ENCODE data around the gene AURKAIP1. TPM values are rescaled to one million over a fixed set of nuclear protein-coding genes. Genes with fewer than 3 reads are reported as not detected.

The AURKAIP1 gene
- total RNA-seq, 5 donors from 2014 or later (not counting 1 experiment from before 2014, with no cell fraction given): 58.8 to 91.7 (median 86.0) TPM

GRCh38 chr1:1381294-1381693 lies 6.3 kb upstream of the AURKAIP1 start:
- ChIA-PET CTCF (no interaction called here), POLR2A (no interaction called here)
- H3K27me3 ChIP-seq (replicated peaks in 1 of 2; ENCODE audit: control insufficient read depth in 2 of 2, extremely low read depth in 1 of 2, insufficient read depth in 2 of 2, low read length in 1 of 2): peaks cover 0 to 3% of the 10 kb centered on the region in 2 experiments
- peaks cover 5% of the 10 kb centered on the region for H3K36me3 Mint-ChIP-seq
- H3K27ac Mint-ChIP-seq: no peak overlapping the region
- H3K36me3 ChIP-seq (ENCODE audit: control insufficient read depth in 2 of 2, extremely low read depth in 1 of 2, insufficient read depth in 1 of 2, low read length in 1 of 2): peaks cover 10 to 11% of the 10 kb centered on the region in 2 donors
- no peaks in the 10 kb centered on the region for H3K4me1 Mint-ChIP-seq
- no peak overlapping the region for H3K27ac ChIP-seq (ENCODE audit: low read length)
- H3K4me3 ChIP-seq (ENCODE audit: control insufficient read depth in 1 of 2, extremely low read depth in 1 of 2, low read length in 1 of 2): no peak overlapping the region
- no peaks in the 10 kb centered on the region for H3K9me3 Mint-ChIP-seq
- no peak overlapping the region for H3K4me3 Mint-ChIP-seq
- no peaks in the 10 kb centered on the region for H3K9me3 ChIP-seq
- no peak for ATAC-seq (replicated peaks in 1 of 4)
- no peak for DNase-seq
- no peaks in the 10 kb centered on the region for H3K27me3 Mint-ChIP-seq
- WGBS (ENCODE audit: insufficient coverage): 78% methylated on average over 7 of the region's 8 CpGs
- peaks cover 0 to 3% of the 10 kb centered on the region in 2 experiments for H3K4me1 ChIP-seq (ENCODE audit: control insufficient read depth in 1 of 2, extremely low read depth in 1 of 2, insufficient read depth in 2 of 2, low read length in 2 of 2)

- Histone ChIP-seq H3K27ac (ENCODE audit: low read length) (no peak overlapping the region), H3K9me3 (no peaks in the 10 kb centered on the region), H3K27me3 (replicated peaks in 1 of 2; ENCODE audit: control insufficient read depth in 2 of 2, extremely low read depth in 1 of 2, insufficient read depth in 2 of 2, low read length in 1 of 2) (peaks cover 0 to 3% of the 10 kb centered on the region in 2 experiments), H3K4me3 (ENCODE audit: control insufficient read depth in 1 of 2, extremely low read depth in 1 of 2, low read length in 1 of 2) (no peak overlapping the region), H3K36me3 (ENCODE audit: control insufficient read depth in 2 of 2, extremely low read depth in 1 of 2, insufficient read depth in 1 of 2, low read length in 1 of 2) (peaks cover 7 to 10% of the 10 kb centered on the region in 2 donors), H3K4me1 (ENCODE audit: control insufficient read depth in 1 of 2, extremely low read depth in 1 of 2, insufficient read depth in 2 of 2, low read length in 2 of 2) (peaks cover 0 to 7% of the 10 kb centered on the region in 2 experiments)
- Mint-ChIP-seq H3K9me3 (no peaks in the 10 kb centered on the region), H3K36me3 (peaks cover under 1% of the 10 kb centered on the region), H3K4me3 (no peak overlapping the region), H3K4me1 (no peaks in the 10 kb centered on the region), H3K27me3 (no peaks in the 10 kb centered on the region), H3K27ac (no peak overlapping the region)
- ATAC-seq (replicated peaks in 1 of 4) (no peak), DNase-seq (no peak)
- WGBS (ENCODE audit: insufficient coverage): 93% methylated on average over 12 of the region's 16 CpGs
- CTCF ChIA-PET: no interaction called here
- POLR2A ChIA-PET: no interaction called here
Observed at GRCh38 chr1:1380860-1381259, 5.9 kb upstream of the AURKAIP1 start.

- Mint-ChIP-seq H3K27me3 (no peaks in the 10 kb centered on the region), H3K9me3 (no peaks in the 10 kb centered on the region), H3K4me1 (peaks cover 0 to 16% (median 12%) of the 10 kb centered on the region in 3 donors), H3K36me3 (no peaks in the 10 kb centered on the region), H3K27ac (no peak overlapping the region), H3K4me3 (no peak overlapping the region)
- Histone ChIP-seq H3K4me3 (ENCODE audit: control insufficient read depth in 1 of 2, extremely low read depth in 1 of 2, low read length in 1 of 2) (no peak overlapping the region), H3K27ac (ENCODE audit: low read length) (no peak overlapping the region), H3K9me3 (no peaks in the 10 kb centered on the region), H3K27me3 (replicated peaks in 1 of 2; ENCODE audit: control insufficient read depth in 2 of 2, extremely low read depth in 1 of 2, insufficient read depth in 2 of 2, low read length in 1 of 2) (peaks cover 0 to 3% of the 10 kb centered on the region in 2 experiments), H3K36me3 (ENCODE audit: control insufficient read depth in 2 of 2, extremely low read depth in 1 of 2, insufficient read depth in 1 of 2, low read length in 1 of 2) (peaks cover 8 to 10% of the 10 kb centered on the region in 2 donors), H3K4me1 (ENCODE audit: control insufficient read depth in 1 of 2, extremely low read depth in 1 of 2, insufficient read depth in 2 of 2, low read length in 2 of 2) (peaks cover 0 to 29% of the 10 kb centered on the region in 2 experiments)
- POLR2A ChIA-PET: interaction anchor here in 1 of 2 donors (0.6 kb wide), 3 partner anchors 18 to 65 kb away, joined by 3 to 5 read pairs (median 3); no protein-coding TSS in a partner anchor
- 96% methylated on average over 8 of the region's 16 CpGs for WGBS (ENCODE audit: insufficient coverage)
- no peak for DNase-seq
- CTCF ChIA-PET: no interaction called here
- ATAC-seq (replicated peaks in 1 of 4): no peak
Observed at GRCh38 chr1:1377540-1378205, 2.7 kb upstream of the AURKAIP1 start.

GRCh38 chr1:1376551-1377226 lies 1.7 kb upstream of the AURKAIP1 start:
- Mint-ChIP-seq H3K4me3 (peak overlapping the region; percentile 50 to 88 (median 50)), H3K27ac (peak overlapping the region in 1 of 2 donors; percentile 49), H3K9me3 (no peaks in the 10 kb centered on the region), H3K27me3 (no peaks in the 10 kb centered on the region), H3K36me3 (no peaks in the 10 kb centered on the region), H3K4me1 (peaks cover 0 to 24% (median 16%) of the 10 kb centered on the region in 3 donors)
- ATAC-seq (replicated peaks in 1 of 4) (no peak), DNase-seq (no peak)
- peaks cover 6 to 38% of the 10 kb centered on the region in 2 experiments for H3K4me1 ChIP-seq (ENCODE audit: control insufficient read depth in 1 of 2, extremely low read depth in 1 of 2, insufficient read depth in 2 of 2, low read length in 2 of 2)
- ChIA-PET CTCF (no interaction called here), POLR2A (interaction anchor here in 1 of 2 donors (0.6 kb wide), 1 partner anchor 28 kb away, joined by 3 read pairs; no protein-coding TSS in a partner anchor)
- H3K27me3 ChIP-seq (replicated peaks in 1 of 2; ENCODE audit: control insufficient read depth in 2 of 2, extremely low read depth in 1 of 2, insufficient read depth in 2 of 2, low read length in 1 of 2): peaks cover 0 to 3% of the 10 kb centered on the region in 2 experiments
- H3K4me3 ChIP-seq (ENCODE audit: control insufficient read depth in 1 of 2, extremely low read depth in 1 of 2, low read length in 1 of 2): no peak overlapping the region
- H3K36me3 ChIP-seq (ENCODE audit: control insufficient read depth in 2 of 2, extremely low read depth in 1 of 2, insufficient read depth in 1 of 2, low read length in 1 of 2): peaks cover 8 to 10% of the 10 kb centered on the region in 2 donors
- no peak overlapping the region for H3K27ac ChIP-seq (ENCODE audit: low read length)
- H3K9me3 ChIP-seq: no peaks in the 10 kb centered on the region
- WGBS (ENCODE audit: insufficient coverage): 98% methylated on average over 6 of the region's 10 CpGs

GRCh38 chr1:1374589-1374928 lies 448 bp downstream of the AURKAIP1 start:
- peaks cover 0 to 4% of the 10 kb centered on the region in 2 donors for H3K36me3 ChIP-seq (ENCODE audit: control insufficient read depth in 2 of 2, extremely low read depth in 1 of 2, insufficient read depth in 1 of 2, low read length in 1 of 2)
- ATAC-seq (replicated peaks in 1 of 4): no peak
- no peaks in the 10 kb centered on the region for H3K27me3 ChIP-seq (replicated peaks in 1 of 2; ENCODE audit: control insufficient read depth in 2 of 2, extremely low read depth in 1 of 2, insufficient read depth in 2 of 2, low read length in 1 of 2)
- ChIA-PET CTCF (interaction anchor here in 1 of 2 donors (1.2 kb wide), 3 partner anchors 24 to 33 kb away, joined by 3 to 4 read pairs (median 4); partner anchors contain the start of gene CCNL2), POLR2A (interaction anchor here in 1 of 2 donors (0.5 to 1.2 kb wide), 2 partner anchors 24 to 28 kb away, joined by 4 read pairs; partner anchors contain the start of gene CCNL2)
- Mint-ChIP-seq H3K36me3 (no peaks in the 10 kb centered on the region), H3K4me1 (peaks cover 0 to 41% (median 23%) of the 10 kb centered on the region in 3 donors), H3K27ac (peak overlapping the region in 1 of 2 donors; percentile 79), H3K4me3 (peak overlapping the region; percentile 83 to 91 (median 88)), H3K27me3 (no peaks in the 10 kb centered on the region), H3K9me3 (no peaks in the 10 kb centered on the region)
- DNase-seq: peak in 1 of 35 experiments; percentile 24
- H3K27ac ChIP-seq (ENCODE audit: low read length): peak overlapping the region; percentile 91
- H3K4me3 ChIP-seq (ENCODE audit: control insufficient read depth in 1 of 2, extremely low read depth in 1 of 2, low read length in 1 of 2): peak overlapping the region; percentile 71 to 76
- peaks cover 15 to 51% of the 10 kb centered on the region in 2 experiments for H3K4me1 ChIP-seq (ENCODE audit: control insufficient read depth in 1 of 2, extremely low read depth in 1 of 2, insufficient read depth in 2 of 2, low read length in 2 of 2)
- no peaks in the 10 kb centered on the region for H3K9me3 ChIP-seq
- under 1% methylated on average over 24 of the region's 24 CpGs for WGBS (ENCODE audit: insufficient coverage)

GRCh38 chr1:1373815-1374588 lies 1.0 kb downstream of the AURKAIP1 start:
- 69% methylated on average over 49 of the region's 52 CpGs for WGBS (ENCODE audit: insufficient coverage)
- ATAC-seq (replicated peaks in 1 of 4) (no peak), DNase-seq (peak in 1 of 35 experiments; percentile 14)
- POLR2A ChIA-PET: no interaction called here
- peak overlapping the region; percentile 83 to 91 (median 88) for H3K4me3 Mint-ChIP-seq
- Histone ChIP-seq H3K36me3 (ENCODE audit: control insufficient read depth in 2 of 2, extremely low read depth in 1 of 2, insufficient read depth in 1 of 2, low read length in 1 of 2) (peaks cover 0 to 4% of the 10 kb centered on the region in 2 donors), H3K4me3 (ENCODE audit: control insufficient read depth in 1 of 2, extremely low read depth in 1 of 2, low read length in 1 of 2) (peak overlapping the region; percentile 71 to 76), H3K9me3 (no peaks in the 10 kb centered on the region), H3K4me1 (ENCODE audit: control insufficient read depth in 1 of 2, extremely low read depth in 1 of 2, insufficient read depth in 2 of 2, low read length in 2 of 2) (peaks cover 15 to 51% of the 10 kb centered on the region in 2 experiments), H3K27me3 (replicated peaks in 1 of 2; ENCODE audit: control insufficient read depth in 2 of 2, extremely low read depth in 1 of 2, insufficient read depth in 2 of 2, low read length in 1 of 2) (no peaks in the 10 kb centered on the region), H3K27ac (ENCODE audit: low read length) (peak overlapping the region; percentile 91)
- CTCF ChIA-PET: interaction anchor here in 1 of 2 donors (1.2 kb wide), 1 partner anchor 25 kb away, joined by 4 read pairs; the partner anchor contains the start of gene CCNL2
- H3K36me3 Mint-ChIP-seq: no peaks in the 10 kb centered on the region
- no peaks in the 10 kb centered on the region for H3K9me3 Mint-ChIP-seq
- no peaks in the 10 kb centered on the region for H3K27me3 Mint-ChIP-seq
- peaks cover 0 to 41% (median 23%) of the 10 kb centered on the region in 3 donors for H3K4me1 Mint-ChIP-seq
- peak overlapping the region; percentile 43 to 79 for H3K27ac Mint-ChIP-seq
